ENCODE measurements around the gene ZNF564.
"Not testable (repeated sequence)": the region's sequence is repeated elsewhere in the genome, so short reads cannot be mapped to it uniquely, and the experiment has no call there.

ZNF564 gene

DNA sequence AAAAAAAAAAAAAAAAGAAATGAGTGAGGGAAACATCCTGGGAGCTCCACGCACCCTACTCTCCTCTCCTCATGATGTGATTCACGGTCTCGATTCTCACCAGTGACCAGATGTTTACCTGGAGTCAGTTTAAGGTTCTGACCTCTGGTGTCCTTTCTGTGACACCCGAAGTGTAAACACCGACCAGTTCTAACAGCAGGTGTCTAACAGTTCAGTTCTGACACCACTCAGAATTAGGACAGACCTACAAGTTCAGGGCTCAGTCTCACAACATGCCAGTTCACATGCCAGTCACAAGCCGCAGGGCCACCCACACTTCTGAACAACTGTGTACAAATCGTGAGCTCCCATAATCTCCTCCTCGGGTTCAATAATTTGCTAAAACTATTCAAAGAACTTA is 6.0 kb downstream of the ZNF564 start:
- no peak overlapping the region for H3K4me3 Mint-ChIP-seq
- H3K36me3 Mint-ChIP-seq (ENCODE audit: low read depth): peaks cover 60% of the 10 kb centered on the region
- H3K4me1 Mint-ChIP-seq (ENCODE audit: low read depth): peaks cover 8% of the 10 kb centered on the region
- H3K9me3 Mint-ChIP-seq: peaks cover 47% of the 10 kb centered on the region
- H3K27ac Mint-ChIP-seq: no peak overlapping the region
- no peaks in the 10 kb centered on the region for H3K27me3 Mint-ChIP-seq (ENCODE audit: low read depth)

DNA sequence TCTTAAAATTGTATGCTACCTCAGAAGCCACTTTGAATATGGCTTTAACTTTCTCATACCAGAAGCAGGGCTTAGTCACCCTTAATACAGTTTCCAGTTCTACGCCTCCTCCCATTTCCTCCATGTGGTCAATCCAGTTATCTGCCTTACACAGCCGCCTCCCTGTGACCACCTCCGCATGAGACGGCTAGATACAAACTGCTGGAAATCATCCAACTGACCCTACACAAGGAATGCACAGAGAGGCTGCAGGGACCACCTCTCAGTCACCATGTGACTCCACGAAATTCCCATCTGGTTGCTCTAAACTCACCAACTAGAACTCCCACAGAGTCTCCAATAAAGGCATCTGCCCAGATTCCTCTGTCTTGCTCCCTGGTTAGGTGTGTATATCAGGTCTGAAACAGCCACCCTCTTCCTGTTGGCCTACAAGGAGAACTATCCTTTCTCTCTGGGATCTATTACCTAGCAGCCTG is 6.8 kb downstream of the ZNF564 start:
- Mint-ChIP-seq H3K9me3 (peaks cover 48% of the 10 kb centered on the region), H3K27ac (no peak overlapping the region), H3K4me1 (ENCODE audit: low read depth) (peaks cover 5% of the 10 kb centered on the region), H3K27me3 (ENCODE audit: low read depth) (no peaks in the 10 kb centered on the region), H3K36me3 (ENCODE audit: low read depth) (peaks cover 61% of the 10 kb centered on the region), H3K4me3 (no peak overlapping the region)

DNA sequence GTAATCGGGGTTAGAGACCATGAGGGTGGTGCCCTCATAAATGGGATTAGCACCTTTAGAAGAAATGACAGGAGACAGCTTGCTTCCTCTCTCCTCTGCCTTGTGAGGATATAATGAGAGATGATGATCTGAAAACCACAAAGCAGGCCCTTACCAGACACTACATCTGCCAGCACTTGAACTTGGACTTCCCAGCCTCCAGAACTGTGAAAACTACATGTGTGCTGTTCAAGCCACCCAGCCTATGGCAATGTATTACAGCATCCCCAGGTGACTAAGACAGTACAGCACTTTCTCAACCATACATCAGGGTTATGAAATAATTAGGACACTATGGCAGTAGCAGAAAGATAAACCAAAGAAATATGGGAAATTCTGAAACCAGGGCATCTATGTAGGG is 7.4 kb downstream of the ZNF564 start:
- Mint-ChIP-seq H3K9me3 (peaks cover 42% of the 10 kb centered on the region), H3K4me1 (ENCODE audit: low read depth) (peaks cover 2% of the 10 kb centered on the region), H3K27me3 (ENCODE audit: low read depth) (no peaks in the 10 kb centered on the region), H3K27ac (no peak overlapping the region), H3K36me3 (ENCODE audit: low read depth) (peaks cover 58% of the 10 kb centered on the region), H3K4me3 (no peak overlapping the region)

GRCh38 chr19:12527034-12527836 is 24.0 kb downstream of the ZNF564 start:
- Mint-ChIP-seq H3K27ac (no peak overlapping the region), H3K4me3 (no peak overlapping the region), H3K27me3 (ENCODE audit: low read depth) (no peaks in the 10 kb centered on the region), H3K4me1 (ENCODE audit: low read depth) (no peaks in the 10 kb centered on the region), H3K9me3 (peaks cover 83% of the 10 kb centered on the region), H3K36me3 (ENCODE audit: low read depth) (peaks cover 78% of the 10 kb centered on the region)

DNA sequence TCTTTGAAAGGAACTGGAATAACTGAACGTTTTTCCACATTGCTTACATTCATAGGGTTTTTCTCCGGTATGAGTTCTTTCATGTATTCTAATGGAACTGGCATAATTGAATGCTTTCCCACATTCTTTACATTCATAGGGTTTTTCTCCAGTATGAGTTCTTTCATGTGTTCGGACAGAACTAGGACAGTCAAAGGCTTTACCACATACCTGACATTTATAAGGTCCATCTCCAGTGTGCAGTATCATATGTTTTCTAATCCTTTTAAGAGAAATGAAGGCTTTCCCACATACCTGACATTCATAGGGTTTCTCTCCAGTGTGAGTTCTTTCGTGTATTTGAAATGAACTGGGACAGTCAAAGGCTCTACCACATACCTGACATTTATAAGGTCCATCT is 24.7 kb downstream of the ZNF564 start:
- no peaks in the 10 kb centered on the region for H3K4me1 Mint-ChIP-seq (ENCODE audit: low read depth)
- H3K27ac Mint-ChIP-seq: no peak overlapping the region
- H3K36me3 Mint-ChIP-seq (ENCODE audit: low read depth): peaks cover 78% of the 10 kb centered on the region
- no peaks in the 10 kb centered on the region for H3K27me3 Mint-ChIP-seq (ENCODE audit: low read depth)
- H3K4me3 Mint-ChIP-seq: no peak overlapping the region
- H3K9me3 Mint-ChIP-seq: peaks cover 84% of the 10 kb centered on the region

DNA sequence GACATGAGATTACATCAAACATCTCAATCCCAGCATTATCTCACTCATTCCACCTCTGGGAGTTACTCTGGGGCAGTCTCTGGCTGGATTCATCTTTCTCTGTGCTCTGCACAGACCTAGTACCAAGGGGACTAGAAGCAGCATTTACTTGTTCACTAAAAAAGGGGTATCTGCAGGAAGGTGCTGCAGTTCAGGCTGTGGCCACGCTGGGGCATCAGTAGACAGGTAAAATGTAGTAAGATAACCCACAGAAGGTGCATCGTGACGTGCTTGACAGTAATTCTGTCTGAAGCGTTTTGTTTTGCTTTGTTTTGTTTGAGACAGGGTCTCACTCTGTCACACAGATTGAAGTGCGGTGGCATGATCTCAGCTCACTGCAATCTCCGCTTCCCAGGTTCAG is 29.3 kb downstream of the ZNF564 start:
- no peak overlapping the region for H3K4me3 Mint-ChIP-seq
- no peak overlapping the region for H3K27ac Mint-ChIP-seq
- H3K36me3 Mint-ChIP-seq (ENCODE audit: low read depth): peaks cover 48% of the 10 kb centered on the region
- H3K4me1 Mint-ChIP-seq (ENCODE audit: low read depth): no peaks in the 10 kb centered on the region
- H3K9me3 Mint-ChIP-seq: peaks cover 72% of the 10 kb centered on the region
- no peaks in the 10 kb centered on the region for H3K27me3 Mint-ChIP-seq (ENCODE audit: low read depth)

GRCh38 chr19:12513531-12514061 is 37.7 kb downstream of the ZNF564 start:
- H3K9me3 Mint-ChIP-seq: peaks cover 57% of the 10 kb centered on the region
- no peaks in the 10 kb centered on the region for H3K27me3 Mint-ChIP-seq (ENCODE audit: low read depth)
- H3K4me1 Mint-ChIP-seq (ENCODE audit: low read depth): no peaks in the 10 kb centered on the region
- H3K36me3 Mint-ChIP-seq (ENCODE audit: low read depth): peaks cover 3% of the 10 kb centered on the region
- H3K27ac Mint-ChIP-seq: no peak overlapping the region
- H3K4me3 Mint-ChIP-seq: no peak overlapping the region

DNA sequence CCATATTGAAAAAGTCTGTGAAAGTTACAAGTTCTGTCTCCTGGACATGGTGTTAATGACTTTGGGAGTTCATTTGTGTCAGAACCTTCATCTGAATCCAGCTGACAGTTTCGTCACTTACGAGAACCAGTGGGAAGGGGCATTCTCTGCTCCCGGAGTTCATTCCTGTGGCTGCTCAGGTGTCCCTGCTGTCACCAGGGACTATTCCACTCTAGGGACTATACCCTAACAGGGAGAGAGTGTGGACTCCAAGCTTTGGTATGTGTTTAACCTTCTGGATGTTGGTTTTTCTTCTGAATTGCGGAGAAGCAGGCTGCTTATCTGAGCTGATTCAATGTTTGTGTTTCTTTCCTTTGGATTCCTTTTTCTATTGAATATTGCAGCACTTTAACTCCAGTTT is 54.2 kb downstream of the ZNF564 start:
- Mint-ChIP-seq H3K4me3 (no peak overlapping the region), H3K4me1 (ENCODE audit: low read depth) (peaks cover 6% of the 10 kb centered on the region), H3K27me3 (ENCODE audit: low read depth) (no peaks in the 10 kb centered on the region), H3K9me3 (peaks cover 25% of the 10 kb centered on the region), H3K27ac (no peak overlapping the region), H3K36me3 (ENCODE audit: low read depth) (no peaks in the 10 kb centered on the region)

GRCh38 chr19:12496480-12496879 is 54.8 kb downstream of the ZNF564 start:
- Mint-ChIP-seq H3K36me3 (ENCODE audit: low read depth) (no peaks in the 10 kb centered on the region), H3K27me3 (ENCODE audit: low read depth) (no peaks in the 10 kb centered on the region), H3K27ac (no peak overlapping the region), H3K4me1 (ENCODE audit: low read depth) (peaks cover 6% of the 10 kb centered on the region), H3K9me3 (peaks cover 28% of the 10 kb centered on the region), H3K4me3 (no peak overlapping the region)

GRCh38 chr19:12495002-12495802 is 56.1 kb downstream of the ZNF564 start:
- Mint-ChIP-seq H3K4me1 (ENCODE audit: low read depth) (peaks cover 6% of the 10 kb centered on the region), H3K27ac (peak overlapping the region; percentile 71), H3K36me3 (ENCODE audit: low read depth) (no peaks in the 10 kb centered on the region), H3K9me3 (peaks cover 28% of the 10 kb centered on the region), H3K4me3 (peak overlapping the region; percentile 76), H3K27me3 (ENCODE audit: low read depth) (no peaks in the 10 kb centered on the region)

DNA sequence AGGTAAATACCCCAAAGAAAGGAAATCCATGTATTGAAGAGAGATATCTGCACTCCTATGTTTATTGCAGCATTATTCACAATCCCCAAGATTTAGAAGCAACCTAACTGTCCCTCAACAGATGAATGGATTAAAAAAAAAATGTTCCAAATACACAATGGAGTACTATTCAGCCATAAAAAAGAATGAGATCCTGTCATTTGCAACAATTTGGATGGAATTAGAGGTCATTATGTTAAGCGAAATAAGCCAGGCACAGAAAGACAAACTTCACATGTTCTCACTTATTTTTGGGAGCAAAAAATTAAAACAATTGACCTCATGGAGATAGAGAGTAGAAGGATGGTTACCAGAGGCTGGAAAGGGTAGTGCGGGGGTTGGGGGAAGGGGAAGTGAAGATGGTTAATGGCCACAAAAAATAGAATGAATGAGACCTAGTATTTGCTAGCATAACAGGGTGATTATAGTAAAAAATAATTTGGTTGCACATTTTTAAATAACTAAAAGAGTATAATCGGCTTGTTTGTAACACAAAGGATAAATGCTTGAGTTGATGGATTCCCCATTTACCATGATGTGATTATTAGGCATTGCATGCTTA is 56.9 kb downstream of the ZNF564 start:
- no peaks in the 10 kb centered on the region for H3K36me3 Mint-ChIP-seq (ENCODE audit: low read depth)
- H3K4me1 Mint-ChIP-seq (ENCODE audit: low read depth): peaks cover 6% of the 10 kb centered on the region
- no peak overlapping the region for H3K4me3 Mint-ChIP-seq
- peaks cover 28% of the 10 kb centered on the region for H3K9me3 Mint-ChIP-seq
- H3K27me3 Mint-ChIP-seq (ENCODE audit: low read depth): no peaks in the 10 kb centered on the region
- H3K27ac Mint-ChIP-seq: no peak overlapping the region

DNA sequence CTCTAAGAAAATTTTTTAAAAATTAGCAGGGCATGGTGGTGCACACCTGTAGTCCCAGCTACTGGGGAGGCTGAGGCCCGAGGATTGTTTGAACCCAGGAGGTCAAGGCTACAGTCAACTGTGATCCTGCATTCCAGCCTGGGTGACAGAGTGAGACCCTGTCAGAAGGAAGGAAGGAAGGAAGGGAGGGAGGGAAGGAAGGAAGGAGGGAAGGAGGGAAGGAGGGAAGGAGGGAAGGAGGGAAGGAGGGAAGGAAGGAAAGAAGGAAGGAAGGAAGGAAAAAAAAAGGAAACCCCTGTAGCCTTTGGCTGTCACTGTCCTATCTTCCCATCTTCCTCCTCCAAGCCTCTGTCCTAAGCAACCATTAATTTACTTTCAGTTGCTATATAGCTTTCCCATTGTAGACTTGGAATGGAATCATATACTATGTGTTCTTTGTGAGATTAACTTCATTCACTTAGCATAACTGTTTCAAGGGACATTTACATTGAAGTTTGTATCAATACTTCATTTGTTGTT is 65.0 kb downstream of the ZNF564 start:
- not testable (repeated sequence) for H3K27me3 Mint-ChIP-seq (ENCODE audit: low read depth); H3K4me3 Mint-ChIP-seq; H3K36me3 Mint-ChIP-seq (ENCODE audit: low read depth); H3K9me3 Mint-ChIP-seq; H3K27ac Mint-ChIP-seq
- peaks cover 18% of the 10 kb centered on the region for H3K4me1 Mint-ChIP-seq (ENCODE audit: low read depth)

DNA sequence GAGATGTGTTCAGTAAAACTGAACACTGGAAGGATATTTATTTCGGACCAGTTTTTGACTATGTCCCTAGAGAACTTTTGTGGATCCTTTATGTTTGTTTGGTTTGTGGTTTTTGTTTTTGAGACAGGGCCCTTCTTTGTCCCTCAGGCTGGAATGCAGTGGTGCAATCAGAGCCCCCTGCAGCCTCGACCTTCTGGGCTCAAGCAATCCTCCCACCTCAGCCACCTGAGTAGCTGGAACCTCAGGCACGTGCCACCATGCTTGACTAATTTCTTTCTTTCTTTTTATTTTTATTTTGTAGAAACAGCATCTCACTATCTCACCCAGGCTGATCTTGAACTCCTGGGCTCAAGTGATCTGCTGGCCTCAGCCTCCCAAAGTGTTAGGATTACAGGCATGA is 65.7 kb downstream of the ZNF564 start:
- Mint-ChIP-seq H3K27ac (no peak overlapping the region), H3K27me3 (ENCODE audit: low read depth) (no peaks in the 10 kb centered on the region), H3K36me3 (ENCODE audit: low read depth) (peaks cover 4% of the 10 kb centered on the region), H3K4me1 (ENCODE audit: low read depth) (peaks cover 18% of the 10 kb centered on the region), H3K9me3 (peaks cover 9% of the 10 kb centered on the region), H3K4me3 (peak overlapping the region; percentile 86)

- H3K27ac Mint-ChIP-seq: peak overlapping the region; percentile 64
- H3K9me3 Mint-ChIP-seq: peaks cover 9% of the 10 kb centered on the region
- peaks cover 18% of the 10 kb centered on the region for H3K4me1 Mint-ChIP-seq (ENCODE audit: low read depth)
- H3K36me3 Mint-ChIP-seq (ENCODE audit: low read depth): peaks cover 4% of the 10 kb centered on the region
- no peaks in the 10 kb centered on the region for H3K27me3 Mint-ChIP-seq (ENCODE audit: low read depth)
- H3K4me3 Mint-ChIP-seq: peak overlapping the region; percentile 86
Measured at GRCh38 chr19:12485052-12485416, 66.2 kb downstream of the ZNF564 start.
